MCF 10A (cell line): ENCODE data around the gene FER. TPM values are rescaled to one million over a fixed set of nuclear protein-coding genes. Genes with fewer than 3 reads are reported as not detected.

Experiments
- BruUV-seq: library from RNA; stranded (reverse); fragments of 400-500 nt; replicated peaks from 2 replicates; lab custom pipeline; 2021; lab: Mats Ljungman, UMichigan
- CTCF ChIA-PET: fragments of 300-600 bp; sonication (Branson Sonifier 250); formaldehyde crosslinking; extraction: SDS; loops from one replicate; lab custom pipeline; 2021; ENCODE audit warnings: antibody characterized with exemption, inconsistent platforms; lab: Yijun Ruan, JAX
- POLR2A ChIA-PET: fragments of 300-600, 350-650 bp; sonication (Branson Sonifier 250); formaldehyde crosslinking; extraction: SDS; loops from one replicate; lab custom pipeline; 2020; ENCODE audit warnings: antibody characterized with exemption, inconsistent platforms; lab: Yijun Ruan, JAX
- DNase-seq: peaks from one replicate; pipeline ENCODE4 v3.0.0-alpha.2; 2018; ENCODE audit not compliant: unreplicated experiment
- H3K27ac Mint-ChIP-seq: one replicate; pipeline ENCODE4 v1.8.0; 2022; ENCODE audit warnings: mild to moderate bottlenecking, low read depth, mixed read lengths; ENCODE audit not compliant: unreplicated experiment
- H3K27me3 Mint-ChIP-seq: one replicate; pipeline ENCODE4 v1.8.0; 2022; ENCODE audit warnings: mixed read lengths; ENCODE audit not compliant: insufficient read depth, unreplicated experiment
- H3K36me3 Mint-ChIP-seq: one replicate; pipeline ENCODE4 v1.8.0; 2022; ENCODE audit warnings: mild to moderate bottlenecking, moderate library complexity, mixed read lengths; ENCODE audit not compliant: insufficient read depth, unreplicated experiment
- H3K4me1 Mint-ChIP-seq: one replicate; pipeline ENCODE4 v1.8.0; 2022; ENCODE audit warnings: mixed read lengths; ENCODE audit not compliant: insufficient read depth, unreplicated experiment
- H3K4me3 Mint-ChIP-seq: one replicate; pipeline ENCODE4 v1.8.0; 2022; ENCODE audit warnings: mild to moderate bottlenecking, moderate library complexity, mixed read lengths; ENCODE audit not compliant: unreplicated experiment
- H3K9me3 Mint-ChIP-seq: one replicate; pipeline ENCODE4 v1.8.0; 2022; ENCODE audit warnings: mixed read lengths; ENCODE audit not compliant: unreplicated experiment
- CTCF ChIP-seq: fragments of 200-600 bp; IDR thresholded peaks from one replicate; pipeline ENCODE4 v1.8.0; 2022; ENCODE audit warnings: antibody characterized with exemption, mild to moderate bottlenecking; ENCODE audit not compliant: unreplicated experiment
- intact Hi-C: fragments of 100-400 bp; cut with micrococcal nuclease; formaldehyde crosslinking; loops from 2 replicates; pipeline ENCODE4 v1.14.1; 2022
- total RNA-seq: library from RNA; stranded (reverse); gene quantifications from 2 replicates; pipeline ENCODE4 v1.2.3, GENCODE V29; 2022

FER gene
- total RNA-seq, 1 experiment from 2014 or later, result 71.1 TPM

DNA sequence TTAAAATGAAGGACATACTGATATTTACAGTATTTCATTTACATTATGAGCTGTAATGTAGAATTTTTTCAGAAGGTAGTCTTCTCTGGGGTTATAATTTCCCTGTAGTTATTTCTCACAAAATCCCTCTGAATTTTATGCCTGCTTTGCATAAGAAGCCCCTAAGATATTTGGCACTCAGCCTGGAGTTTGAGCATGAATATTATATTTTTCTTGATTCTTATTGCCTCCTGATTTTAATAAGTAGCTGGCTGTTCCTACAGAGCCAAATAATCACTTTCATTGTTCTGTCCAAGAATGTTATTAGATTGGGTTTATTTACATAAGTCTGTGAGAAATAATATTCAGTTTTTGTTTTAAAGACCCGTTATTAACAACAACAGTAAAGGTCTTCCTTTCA, 195.0 kb downstream of the FER start:
- CTCF ChIA-PET, result no interaction called here
- POLR2A ChIA-PET, result no interaction called here
- intact Hi-C loops, result no loop called here

DNA sequence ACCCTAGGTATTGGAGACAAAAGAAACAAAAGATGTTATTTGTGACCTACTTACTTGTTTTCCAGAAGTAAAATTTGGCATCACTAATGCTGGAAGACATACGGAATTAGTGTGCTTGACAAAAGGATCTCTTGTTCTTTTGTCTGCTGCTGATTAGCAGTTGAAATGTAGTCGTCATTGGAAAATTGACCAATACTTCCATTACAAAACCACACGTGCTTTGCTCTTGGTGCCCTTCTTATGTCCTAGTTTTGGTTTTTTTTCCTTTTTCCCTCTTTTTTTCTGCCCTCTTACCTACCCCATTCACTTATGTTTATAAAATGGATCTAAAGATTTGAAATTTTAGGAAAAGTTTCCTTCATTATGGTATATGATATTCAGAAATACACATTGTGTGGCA, 197.4 kb downstream of the FER start:
- H3K27ac Mint-ChIP-seq, result no peak overlapping the region
- H3K27me3 Mint-ChIP-seq, result no peaks in the 10 kb centered on the region
- no peaks in the 10 kb centered on the region for H3K9me3 Mint-ChIP-seq
- no peaks in the 10 kb centered on the region for H3K4me1 Mint-ChIP-seq
- TF ChIP-seq CTCF, result no peak
- H3K4me3 Mint-ChIP-seq, result no peak overlapping the region
- CTCF ChIA-PET, result no interaction called here
- no TSS peak for BruUV-seq
- POLR2A ChIA-PET, result no interaction called here
- intact Hi-C loops, result no loop called here
- no peak for DNase-seq
- H3K36me3 Mint-ChIP-seq, result peaks cover 18% of the 10 kb centered on the region

More for the DNA sequence above, 195.0 kb downstream of the FER start:
- H3K27ac Mint-ChIP-seq, result no peak overlapping the region
- no TSS peak for BruUV-seq
- no peak for TF ChIP-seq CTCF
- H3K4me3 Mint-ChIP-seq, result no peak overlapping the region
- no peaks in the 10 kb centered on the region for H3K4me1 Mint-ChIP-seq
- peaks cover 11% of the 10 kb centered on the region for H3K36me3 Mint-ChIP-seq
- no peaks in the 10 kb centered on the region for H3K27me3 Mint-ChIP-seq
- no peaks in the 10 kb centered on the region for H3K9me3 Mint-ChIP-seq
- no peak for DNase-seq

- CTCF ChIA-PET, result interaction anchor here (0.6 kb wide), 1 partner anchor 205 kb away, joined by 3 read pairs; no protein-coding TSS in a partner anchor
Observed at GRCh38 chr5:108946008-108946407, 198.3 kb downstream of the FER start.

DNA sequence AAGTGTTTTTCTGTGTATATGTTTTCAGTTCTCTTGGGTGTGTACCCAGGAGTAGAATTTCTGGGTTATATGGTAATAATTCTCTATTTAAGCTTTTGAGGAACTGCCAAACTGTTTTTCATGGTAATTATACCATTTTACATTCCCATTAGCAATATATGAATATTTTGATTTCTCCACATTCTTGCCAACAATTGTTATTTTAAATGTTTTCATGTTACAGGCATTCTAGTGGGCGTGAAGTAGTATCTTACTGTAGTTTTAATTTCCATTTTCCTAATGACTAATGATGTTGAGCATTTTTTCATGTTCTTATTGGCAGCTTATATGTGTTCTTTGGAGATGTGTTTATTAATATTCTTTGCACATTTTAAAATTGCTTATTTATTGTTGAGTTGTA, 199.5 kb downstream of the FER start:
- ChIA-PET CTCF (no interaction called here), POLR2A (interaction anchor here (0.6 kb wide), 2 partner anchors 198 to 356 kb away, joined by 3 read pairs; no protein-coding TSS in a partner anchor)
- intact Hi-C loops, result no loop called here
- no peak for TF ChIP-seq CTCF
- peaks cover 18% of the 10 kb centered on the region for H3K36me3 Mint-ChIP-seq
- no peaks in the 10 kb centered on the region for H3K4me1 Mint-ChIP-seq
- no peak overlapping the region for H3K4me3 Mint-ChIP-seq
- no peaks in the 10 kb centered on the region for H3K9me3 Mint-ChIP-seq
- no peak for DNase-seq
- H3K27ac Mint-ChIP-seq, result no peak overlapping the region
- BruUV-seq, result no TSS peak
- no peaks in the 10 kb centered on the region for H3K27me3 Mint-ChIP-seq

More at GRCh38 chr5:108946008-108946407, 198.3 kb downstream of the FER start:
- no peak overlapping the region for H3K27ac Mint-ChIP-seq
- no peaks in the 10 kb centered on the region for H3K27me3 Mint-ChIP-seq
- intact Hi-C loops, result no loop called here
- H3K36me3 Mint-ChIP-seq, result peaks cover 18% of the 10 kb centered on the region
- BruUV-seq, result no TSS peak
- no peaks in the 10 kb centered on the region for H3K4me1 Mint-ChIP-seq
- POLR2A ChIA-PET, result no interaction called here
- no peak overlapping the region for H3K4me3 Mint-ChIP-seq
- H3K9me3 Mint-ChIP-seq, result no peaks in the 10 kb centered on the region
- TF ChIP-seq CTCF, result no peak
- no peak for DNase-seq
